ENCODE data around the gene CSAG3. TPM values are rescaled to one million over a fixed set of nuclear protein-coding genes. Genes with fewer than 3 reads are reported as not detected.
"Not testable (repeated sequence)": the region's sequence is repeated elsewhere in the genome, so short reads cannot be mapped to it uniquely, and the experiment has no call there.

CSAG3 gene
- total and polyA plus RNA-seq, 2 of the 4 experiments (the other 2 are of a cell fraction): not detected

DNA sequence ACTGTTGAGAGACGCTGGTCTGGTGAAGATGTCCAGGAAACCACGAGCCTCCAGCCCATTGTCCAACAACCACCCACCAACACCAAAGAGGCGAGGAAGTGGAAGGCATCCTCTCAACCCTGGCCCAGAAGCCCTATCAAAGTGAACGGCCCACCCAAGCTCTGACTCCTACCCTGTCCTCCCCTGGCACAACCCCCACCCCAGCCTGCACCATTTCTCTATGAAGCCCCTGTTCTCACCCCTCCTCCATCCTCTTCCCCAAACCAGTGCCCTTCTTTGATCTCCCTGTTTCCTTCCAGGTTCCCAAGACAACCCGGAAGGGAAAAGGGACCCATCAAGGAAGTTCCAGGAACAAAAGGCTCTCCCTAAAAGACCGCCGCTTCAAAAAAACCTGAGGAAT, 526 bp downstream of the CSAG3 start:
- H2AK9ac ChIP-seq (replicated peaks; ENCODE audit: low read depth, low read length, poor library complexity); H2BK120ac ChIP-seq (ENCODE audit: low read depth, low read length); ATAC-seq (ENCODE audit: low read depth); H3K79me1 ChIP-seq (ENCODE audit: low read depth in 1 of 2, low read length in 2 of 2); H3K4ac ChIP-seq (ENCODE audit: low read depth, low read length); H4K5ac ChIP-seq (ENCODE audit: low read depth, low read length); H4K91ac ChIP-seq (ENCODE audit: insufficient read depth, low read depth, low read length); dilution Hi-C loops (cut with HindIII; ENCODE audit: low sequenced_read_pairs, unreplicated experiment); intact Hi-C loops (cut with micrococcal nuclease); H3K27me3 ChIP-seq (ENCODE audit: control insufficient read depth, insufficient read depth, low read length); H4K8ac ChIP-seq (ENCODE audit: low read depth in 2 of 2, low read length in 2 of 2); H3K14ac ChIP-seq (replicated peaks; ENCODE audit: low read depth, low read length); H3K36me3 ChIP-seq (ENCODE audit: control insufficient read depth, insufficient read depth, low read length); DNase-seq; in situ Hi-C loops (cut with MboI; ENCODE audit: low sequenced_read_pairs); H3K9ac ChIP-seq (ENCODE audit: low read depth, low read length); H3K18ac ChIP-seq (ENCODE audit: low read depth, low read length); H3K27ac ChIP-seq (ENCODE audit: insufficient read depth, low read length); H2AK5ac ChIP-seq (ENCODE audit: low read depth, low read length); H2AFZ ChIP-seq (replicated peaks; ENCODE audit: low read length, poor library complexity); H3K9me1 ChIP-seq (ENCODE audit: insufficient read depth, low read length); H2BK5ac ChIP-seq (ENCODE audit: low read depth, low read length, poor library complexity, severe bottlenecking); H3K23ac ChIP-seq (ENCODE audit: low read depth, low read length); H3K56ac ChIP-seq (ENCODE audit: extremely low read depth, insufficient read depth, low read length); POLR2A ChIA-PET (ENCODE audit: unreplicated experiment); CTCF ChIA-PET; H3K4me1 ChIP-seq (ENCODE audit: control insufficient read depth, insufficient read depth, low read length); BruUV-seq (replicated peaks); H3K9me3 ChIP-seq (ENCODE audit: control insufficient read depth, insufficient read depth, low read length); H2BK20ac ChIP-seq (ENCODE audit: low read depth, low read length); H4K20me1 ChIP-seq (ENCODE audit: insufficient read depth, low read length); H3K4me2 ChIP-seq (ENCODE audit: low read depth, low read length); H2BK15ac ChIP-seq (ENCODE audit: low read depth, low read length); H3K4me3 ChIP-seq (ENCODE audit: insufficient read depth, low read depth, low read length): not testable (repeated sequence)
- WGBS, 2 experiments (ENCODE audit: extremely low coverage in 2 of 2, insufficient read length in 1 of 2): no CpG with 5 or more reads among the region's 7 CpGs

DNA sequence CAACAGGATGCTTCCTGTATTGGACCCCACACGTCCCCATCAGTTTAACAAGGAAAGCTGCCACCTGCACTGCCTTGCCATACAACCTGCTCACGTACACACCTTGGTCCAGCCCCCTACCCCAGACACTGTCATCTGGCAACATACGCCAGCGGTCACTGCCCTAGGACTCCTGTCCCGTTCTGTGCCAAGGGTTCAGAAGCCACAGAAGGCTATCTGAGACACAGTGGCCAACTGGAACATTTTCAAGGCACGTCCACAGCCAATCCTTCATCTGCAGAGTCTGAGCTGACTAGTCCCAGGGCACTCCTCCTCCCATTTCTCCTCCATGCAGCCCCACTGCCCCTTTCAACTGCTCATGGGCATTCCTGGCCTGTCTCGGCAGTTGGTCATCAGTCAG, 2.6 kb downstream of the CSAG3 start:
- dilution Hi-C loops (cut with HindIII; ENCODE audit: low sequenced_read_pairs, unreplicated experiment); H3K4me3 ChIP-seq (ENCODE audit: insufficient read depth, low read depth, low read length); DNase-seq; H2AK5ac ChIP-seq (ENCODE audit: low read depth, low read length); H3K9me3 ChIP-seq (ENCODE audit: control insufficient read depth, insufficient read depth, low read length); H4K8ac ChIP-seq (ENCODE audit: low read depth in 2 of 2, low read length in 2 of 2); H3K23ac ChIP-seq (ENCODE audit: low read depth, low read length); POLR2A ChIA-PET (ENCODE audit: unreplicated experiment); H3K4me2 ChIP-seq (ENCODE audit: low read depth, low read length); H3K4me1 ChIP-seq (ENCODE audit: control insufficient read depth, insufficient read depth, low read length); H2BK15ac ChIP-seq (ENCODE audit: low read depth, low read length); H3K9me1 ChIP-seq (ENCODE audit: insufficient read depth, low read length); H3K18ac ChIP-seq (ENCODE audit: low read depth, low read length); H3K56ac ChIP-seq (ENCODE audit: extremely low read depth, insufficient read depth, low read length); H2BK20ac ChIP-seq (ENCODE audit: low read depth, low read length); BruUV-seq (replicated peaks); H3K27ac ChIP-seq (ENCODE audit: insufficient read depth, low read length); in situ Hi-C loops (cut with MboI; ENCODE audit: low sequenced_read_pairs); H4K20me1 ChIP-seq (ENCODE audit: insufficient read depth, low read length); H2AK9ac ChIP-seq (replicated peaks; ENCODE audit: low read depth, low read length, poor library complexity); H3K36me3 ChIP-seq (ENCODE audit: control insufficient read depth, insufficient read depth, low read length); H4K91ac ChIP-seq (ENCODE audit: insufficient read depth, low read depth, low read length); H3K79me1 ChIP-seq (ENCODE audit: low read depth in 1 of 2, low read length in 2 of 2); intact Hi-C loops (cut with micrococcal nuclease); H2AFZ ChIP-seq (replicated peaks; ENCODE audit: low read length, poor library complexity); H3K9ac ChIP-seq (ENCODE audit: low read depth, low read length); H3K27me3 ChIP-seq (ENCODE audit: control insufficient read depth, insufficient read depth, low read length); CTCF ChIA-PET; H4K5ac ChIP-seq (ENCODE audit: low read depth, low read length); H3K4ac ChIP-seq (ENCODE audit: low read depth, low read length); H2BK120ac ChIP-seq (ENCODE audit: low read depth, low read length); ATAC-seq (ENCODE audit: low read depth); H2BK5ac ChIP-seq (ENCODE audit: low read depth, low read length, poor library complexity, severe bottlenecking); H3K14ac ChIP-seq (replicated peaks; ENCODE audit: low read depth, low read length): not testable (repeated sequence)
- no CpG with 5 or more reads among the region's 7 CpGs for WGBS, 2 experiments (ENCODE audit: extremely low coverage in 2 of 2, insufficient read length in 1 of 2)

All from IMR-90 (cell line).